Gastrocnemius medialis (tissue), 4 donors: Measurements from ENCODE around the gene RRAS2. TPM values are rescaled to one million over a fixed set of nuclear protein-coding genes. Genes with fewer than 3 reads are reported as not detected.

Experiments used
- ATAC-seq, 2 donors: fragments of 150-250 bp; one replicate each; pipeline ENCODE4 v1.9.1; 2016
- DNase-seq, 2 donors: peaks; one replicate each; pipeline ENCODE4 v3.0.0-alpha.2; 2019
- H3K27ac ChIP-seq, 4 donors: fragments of 200-600 bp; sonication (generic); 1 replicate in 1 of 4; 2 replicates in 3 of 4; pipeline ENCODE4 v1.5.1; 2016 to 2018; ENCODE audit warnings: mild to moderate bottlenecking in 2 of 4, moderate library complexity in 1 of 4
- H3K27me3 ChIP-seq, 3 donors: fragments of 200-600 bp; sonication (generic) in 2 of 3; 1 replicate in 1 of 3; 2 replicates in 2 of 3; pipeline versions ENCODE4 v1.5.1 to v1.6.0; 2016 to 2019; ENCODE audit warnings: mild to moderate bottlenecking in 1 of 3, moderate library complexity in 1 of 3
- H3K36me3 ChIP-seq, 2 donors: fragments of 200-600 bp; sonication (generic) in 1 of 2; one replicate each; pipeline ENCODE4 v1.5.1; 2017 to 2018
- H3K4me1 ChIP-seq, 2 donors: fragments of 200-600 bp; sonication (generic) in 1 of 2; one replicate each; pipeline ENCODE4 v1.5.1; 2016 to 2017; ENCODE audit warnings: mild to moderate bottlenecking in 2 of 2
- H3K4me3 ChIP-seq, 4 donors: fragments of 200-600 bp; sonication (generic) in 3 of 4; 1 replicate in 1 of 4; 2 replicates in 3 of 4; pipeline ENCODE4 v1.5.1; 2016 to 2019; ENCODE audit warnings: mild to moderate bottlenecking in 2 of 4
- H3K9me3 ChIP-seq, 3 donors: fragments of 200-600 bp; sonication (generic) in 2 of 3; 1 replicate in 1 of 3; 2 replicates in 2 of 3; pipeline ENCODE4 v1.5.1; 2016 to 2019
- POLR2A ChIP-seq, 2 donors: fragments of 450-650 bp; IDR thresholded peaks; one replicate each; pipeline ENCODE4 v1.6.1; 2017; ENCODE audit warnings: antibody characterized with exemption in 2 of 2, mild to moderate bottlenecking in 2 of 2, moderate library complexity in 2 of 2
- in situ Hi-C, 4 donors: fragments of 200-750 bp; cut with MboI; loops; one replicate each; pipeline versions ENCODE4 v1.15.0 to v1.8.0; 2017; ENCODE audit warnings: low sequenced_read_pairs in 4 of 4
- intact Hi-C: fragments of 100-400 bp; cut with DNase I; formaldehyde crosslinking; loops from one replicate; pipeline ENCODE4 v1.15.1; 2023; ENCODE audit warnings: low total_unique reads
- total RNA-seq, 4 donors: library from RNA; depleted of rRNA; stranded (reverse); fragments of >200 nt; gene quantifications; one replicate each; pipeline versions ENCODE4 v1.1.0 to v1.2.3, GENCODE V29; 2016
- TF ChIP-seq, protein P1 (sequence below), 5 experiments: fragments of 450-650 bp in 3 of 5; fragments of 200-600 bp in 2 of 5; sonication (generic) in 2 of 5; IDR thresholded peaks in 4 of 5; conservative IDR thresholded peaks in 1 of 5; 1 replicate in 4 of 5; 2 replicates in 1 of 5; pipeline ENCODE4 v1.5.1; 2016 to 2019; ENCODE audit warnings: antibody characterized with exemption in 5 of 5, mild to moderate bottlenecking in 3 of 5, moderate library complexity in 3 of 5

RRAS2 gene
- total RNA-seq, 4 donors from 2014 or later, result 52.8 to 81.9 (median 59.8) TPM

DNA sequence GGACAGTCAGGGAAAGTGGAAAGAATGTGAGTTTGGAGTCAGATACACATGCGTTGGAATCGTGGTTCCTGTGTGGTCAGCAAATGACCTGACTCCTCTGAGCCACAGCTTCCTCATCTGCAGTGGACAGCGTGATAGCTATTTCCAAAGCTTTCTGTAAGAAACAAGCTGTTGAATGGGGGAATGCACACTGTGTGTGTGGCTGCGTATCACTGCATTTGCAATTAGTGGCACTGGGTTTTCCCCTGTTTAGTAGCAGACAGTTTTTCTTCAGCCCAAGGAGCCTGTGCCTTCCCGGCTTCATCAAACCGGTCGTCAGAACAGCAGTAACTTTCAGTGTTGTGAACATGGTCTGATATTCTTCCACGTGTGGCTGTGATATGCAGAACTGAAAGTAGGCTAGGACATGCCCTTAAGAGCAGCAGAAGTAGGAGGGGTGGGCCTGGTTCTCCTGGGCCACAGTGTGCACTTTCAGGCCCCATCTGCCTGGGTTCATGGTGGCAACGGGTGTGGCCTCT lies 121.5 kb downstream of the RRAS2 start:
- H3K4me1 ChIP-seq, result no peaks in the 10 kb centered on the region
- DNase-seq (no peak), ATAC-seq (no peak)
- no peak overlapping the region for H3K4me3 ChIP-seq
- in situ Hi-C loops (loop anchor here in 2 of 4 donors (25.0 kb wide), 2 partner anchors 275 to 475 kb away; partner anchors contain the start of gene SPON1 (in 1 of the 2)), intact Hi-C loops (no loop called here)
- H3K36me3 ChIP-seq, result no peaks in the 10 kb centered on the region
- no peaks in the 10 kb centered on the region for H3K9me3 ChIP-seq
- TF ChIP-seq, protein P1, sequence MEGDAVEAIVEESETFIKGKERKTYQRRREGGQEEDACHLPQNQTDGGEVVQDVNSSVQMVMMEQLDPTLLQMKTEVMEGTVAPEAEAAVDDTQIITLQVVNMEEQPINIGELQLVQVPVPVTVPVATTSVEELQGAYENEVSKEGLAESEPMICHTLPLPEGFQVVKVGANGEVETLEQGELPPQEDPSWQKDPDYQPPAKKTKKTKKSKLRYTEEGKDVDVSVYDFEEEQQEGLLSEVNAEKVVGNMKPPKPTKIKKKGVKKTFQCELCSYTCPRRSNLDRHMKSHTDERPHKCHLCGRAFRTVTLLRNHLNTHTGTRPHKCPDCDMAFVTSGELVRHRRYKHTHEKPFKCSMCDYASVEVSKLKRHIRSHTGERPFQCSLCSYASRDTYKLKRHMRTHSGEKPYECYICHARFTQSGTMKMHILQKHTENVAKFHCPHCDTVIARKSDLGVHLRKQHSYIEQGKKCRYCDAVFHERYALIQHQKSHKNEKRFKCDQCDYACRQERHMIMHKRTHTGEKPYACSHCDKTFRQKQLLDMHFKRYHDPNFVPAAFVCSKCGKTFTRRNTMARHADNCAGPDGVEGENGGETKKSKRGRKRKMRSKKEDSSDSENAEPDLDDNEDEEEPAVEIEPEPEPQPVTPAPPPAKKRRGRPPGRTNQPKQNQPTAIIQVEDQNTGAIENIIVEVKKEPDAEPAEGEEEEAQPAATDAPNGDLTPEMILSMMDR (IDR thresholded peaks at IDR 0.05 in 4 of 5, conservative IDR thresholded peaks at IDR 0.05 in 1 of 5), result no peak
- TF ChIP-seq POLR2A (IDR thresholded peaks at IDR 0.05), result no peak
- H3K27me3 ChIP-seq, result no peaks in the 10 kb centered on the region
- no peak overlapping the region for H3K27ac ChIP-seq

DNA sequence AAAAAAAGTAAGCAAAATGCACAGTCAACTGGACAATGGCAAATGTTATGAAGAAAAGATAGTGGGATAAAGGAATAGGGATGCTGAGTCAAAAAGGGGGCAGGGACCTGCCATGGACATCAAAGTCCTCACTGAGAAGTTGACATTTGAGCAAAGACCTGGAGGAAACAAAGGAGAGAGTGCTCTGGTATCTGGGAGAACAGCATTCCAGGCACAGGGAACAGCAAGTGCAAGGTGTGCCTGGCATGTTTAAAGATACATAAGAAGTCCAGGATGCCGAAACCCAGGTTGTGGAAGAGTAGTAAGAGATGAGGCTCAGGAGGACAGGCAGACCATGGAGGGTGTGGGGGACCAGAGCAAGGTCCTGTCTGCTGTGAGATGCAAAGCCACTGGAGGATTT lies 123.3 kb downstream of the RRAS2 start:
- in situ Hi-C loops (loop anchor here in 2 of 4 donors (25.0 kb wide), 2 partner anchors 273 to 473 kb away; partner anchors contain the start of gene SPON1 (in 1 of the 2)), intact Hi-C loops (no loop called here)
- Histone ChIP-seq H3K36me3 (no peaks in the 10 kb centered on the region), H3K9me3 (no peaks in the 10 kb centered on the region), H3K4me3 (no peak overlapping the region), H3K27me3 (peaks cover 0 to 3% (median 0%) of the 10 kb centered on the region in 3 donors), H3K4me1 (no peaks in the 10 kb centered on the region), H3K27ac (no peak overlapping the region)
- ATAC-seq, result no peak
- TF ChIP-seq, protein P1 (IDR thresholded peaks at IDR 0.05 in 4 of 5, conservative IDR thresholded peaks at IDR 0.05 in 1 of 5), result no peak
- no peak for TF ChIP-seq POLR2A (IDR thresholded peaks at IDR 0.05)
- no peak for DNase-seq

DNA sequence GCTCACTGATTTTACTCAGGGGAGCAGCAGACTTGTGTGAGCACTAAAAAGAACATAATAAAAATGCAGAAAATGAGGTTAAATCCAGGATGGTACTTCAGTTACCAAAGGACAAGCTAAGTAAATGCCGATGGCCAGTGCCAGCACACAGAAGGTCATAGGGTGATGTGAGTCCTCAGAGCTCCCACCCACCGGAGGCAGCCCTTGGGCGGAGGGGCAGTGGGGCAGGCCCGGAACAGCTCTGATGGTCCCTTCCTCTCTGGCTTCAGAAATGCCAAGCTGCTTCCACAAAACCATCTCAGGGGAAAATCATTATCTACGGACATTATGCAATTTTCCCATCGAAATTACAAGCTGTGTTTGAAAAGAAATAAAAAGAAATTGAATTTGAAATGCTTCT lies 124.5 kb downstream of the RRAS2 start:
- H3K36me3 ChIP-seq, result no peaks in the 10 kb centered on the region
- H3K27me3 ChIP-seq, result peaks cover 0 to 3% (median 0%) of the 10 kb centered on the region in 3 donors
- in situ Hi-C loops, result loop anchor here in 2 of 4 donors (25.0 kb wide), 2 partner anchors 272 to 472 kb away; partner anchors contain the start of gene SPON1 (in 1 of the 2)
- DNase-seq (no peak), ATAC-seq (no peak)
- H3K27ac ChIP-seq, result no peak overlapping the region
- intact Hi-C loops, result no loop called here
- no peaks in the 10 kb centered on the region for H3K9me3 ChIP-seq
- TF ChIP-seq, protein P1 (IDR thresholded peaks at IDR 0.05 in 4 of 5, conservative IDR thresholded peaks at IDR 0.05 in 1 of 5), result no peak
- no peak for TF ChIP-seq POLR2A (IDR thresholded peaks at IDR 0.05)
- H3K4me3 ChIP-seq, result no peak overlapping the region
- no peaks in the 10 kb centered on the region for H3K4me1 ChIP-seq

DNA sequence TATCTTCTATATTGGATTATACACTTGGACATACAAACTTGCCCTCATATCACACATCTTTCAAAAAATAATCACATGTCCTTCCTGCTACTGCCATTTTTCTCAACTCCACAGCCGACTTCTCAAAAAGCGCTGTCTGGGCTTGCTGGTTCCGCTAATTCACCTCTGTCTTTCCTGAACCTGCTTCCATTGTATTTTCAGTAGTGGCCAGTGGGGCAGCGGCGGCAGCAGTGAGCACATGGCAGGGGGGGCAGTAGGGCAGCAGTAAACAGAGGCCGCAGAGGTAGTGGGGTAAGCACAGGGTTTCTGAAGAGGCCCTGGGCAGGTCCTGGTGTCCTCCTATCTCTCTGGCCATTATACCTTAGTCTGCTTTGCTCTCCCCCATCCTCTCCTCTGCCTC lies 126.3 kb downstream of the RRAS2 start:
- intact Hi-C loops (no loop called here), in situ Hi-C loops (loop anchor here in 2 of 4 donors (25.0 kb wide), 2 partner anchors 270 to 470 kb away; partner anchors contain the start of gene SPON1 (in 1 of the 2))
- ATAC-seq, result no peak
- peaks cover 0 to 3% (median 0%) of the 10 kb centered on the region in 3 donors for H3K27me3 ChIP-seq
- DNase-seq, result no peak
- H3K4me3 ChIP-seq, result no peak overlapping the region
- no peaks in the 10 kb centered on the region for H3K36me3 ChIP-seq
- no peak overlapping the region for H3K27ac ChIP-seq
- TF ChIP-seq POLR2A (IDR thresholded peaks at IDR 0.05), result no peak
- TF ChIP-seq, protein P1 (IDR thresholded peaks at IDR 0.05 in 4 of 5, conservative IDR thresholded peaks at IDR 0.05 in 1 of 5), result no peak
- H3K9me3 ChIP-seq, result no peaks in the 10 kb centered on the region
- no peaks in the 10 kb centered on the region for H3K4me1 ChIP-seq
